HCT116 (cell line): ENCODE data around the gene RPS6KC1. TPM values are rescaled to one million over a fixed set of nuclear protein-coding genes. Genes with fewer than 3 reads are reported as not detected.
"Not testable (repeated sequence)": the region's sequence is repeated elsewhere in the genome, so short reads cannot be mapped to it uniquely, and the experiment has no call there.

Experiments
- ATAC-seq: fragments of 200-7000 bp; cut with Tn5 transposase; 2 replicates; pipeline ENCODE4 v1.9.1; 2020; ENCODE audit warnings: mild to moderate bottlenecking, moderate library complexity
- BruUV-seq: library from RNA; stranded (reverse); fragments of 400-500 nt; replicated peaks from 2 replicates; lab custom pipeline; 2021; lab: Mats Ljungman, UMichigan
- CTCF ChIA-PET: fragments of 300-600 bp; sonication (Branson Sonifier 250); formaldehyde crosslinking; loops from one replicate; lab custom pipeline; 2021; ENCODE audit warnings: antibody characterized with exemption; lab: Charles Lee
- POLR2A ChIA-PET: fragments of 300-600, 350-600 bp; sonication (Branson Sonifier 250); formaldehyde crosslinking; loops from one replicate; lab custom pipeline; 2021; ENCODE audit warnings: antibody characterized with exemption; lab: Charles Lee
- RAD21 ChIA-PET, 2 experiments: fragments of 300-600 bp; sonication (Branson Sonifier 250); formaldehyde crosslinking; loops; one replicate each; lab custom pipeline; 2023; ENCODE audit warnings: low total read pairs in 2 of 2; ENCODE audit not compliant: uncharacterized antibody in 2 of 2, unreplicated experiment in 2 of 2, low non-redundant PET in 1 of 2; lab: Charles Lee
- DNase-seq: peaks from one replicate; pipeline ENCODE4 v3.0.0-alpha.2; 2010; ENCODE audit warnings: low read depth, low spot score
- H2AFZ ChIP-seq: fragments of 200-600 bp; shearing (Covaris generic), sonication (generic); 2 replicates; pipeline ENCODE4 v1.6.1; 2017; ENCODE audit warnings: low read depth, mixed run types, mixed read lengths, antibody characterized with exemption, low read length; ENCODE audit not compliant: poor library complexity, severe bottlenecking
- H3K27ac ChIP-seq: 2 replicates; pipeline ENCODE4 v1.5.1; 2012; ENCODE audit warnings: low read depth, low read length
- H3K27me3 ChIP-seq: fragments of 200-600 bp; sonication (generic); 2 replicates; pipeline ENCODE4 v1.6.1; 2016; ENCODE audit warnings: mixed run types, low read length, mixed read lengths; ENCODE audit not compliant: insufficient read depth
- H3K36me3 ChIP-seq, 2 experiments: fragments of 200-500 bp in 1 of 2; fragments of 200-600 bp in 1 of 2; sonication (Bioruptor generic) in 1 of 2; sonication (generic) in 1 of 2; 2 replicates each; pipeline versions ENCODE4 v1.5.1 to v1.6.1; 2014 to 2016; ENCODE audit warnings: low read length in 2 of 2, inconsistent platforms in 1 of 2, mixed read lengths in 1 of 2, mixed run types in 1 of 2; ENCODE audit not compliant: insufficient read depth in 2 of 2, control insufficient read depth in 1 of 2
- H3K4me1 ChIP-seq, 2 experiments: fragments of 200-600 bp in 1 of 2; sonication (generic) in 1 of 2; 2 replicates each; pipeline versions ENCODE4 v1.5.1 to v1.6.1; 2012 to 2017; ENCODE audit warnings: low read length in 2 of 2, inconsistent platforms in 1 of 2, mild to moderate bottlenecking in 1 of 2, mixed read lengths in 1 of 2, mixed run types in 1 of 2, moderate library complexity in 1 of 2; ENCODE audit not compliant: insufficient read depth in 2 of 2, control insufficient read depth in 1 of 2
- H3K4me2 ChIP-seq: fragments of 200-600 bp; sonication (generic); 2 replicates; pipeline ENCODE4 v1.6.1; 2017; ENCODE audit warnings: mixed run types, low read length, mixed read lengths
- H3K4me3 ChIP-seq, 2 experiments: fragments of 200-600 bp in 1 of 2; sonication (generic) in 1 of 2; replicated peaks in 1 of 2; 2 replicates each; pipeline ENCODE4 v1.5.1; 2011 to 2016; ENCODE audit warnings: low read length in 2 of 2, control low read depth in 1 of 2, low read depth in 1 of 2, mild to moderate bottlenecking in 1 of 2, mixed read lengths in 1 of 2, mixed run types in 1 of 2
- H3K79me2 ChIP-seq: fragments of 200-600 bp; sonication (generic); 2 replicates; pipeline ENCODE4 v1.6.1; 2017; ENCODE audit warnings: mild to moderate bottlenecking, mixed run types, low read length, moderate library complexity, mixed read lengths; ENCODE audit not compliant: insufficient read depth
- H3K9ac ChIP-seq: fragments of 200-600 bp; sonication (generic); 2 replicates; pipeline ENCODE4 v1.6.1; 2016; ENCODE audit warnings: low read length, mixed read lengths
- H3K9me2 ChIP-seq: fragments of 200-600 bp; sonication (generic), shearing (Covaris generic); 2 replicates; pipeline ENCODE4 v1.6.1; 2017; ENCODE audit warnings: mixed run types, mild to moderate bottlenecking, moderate library complexity; ENCODE audit not compliant: insufficient read depth
- H3K9me3 ChIP-seq, 2 experiments: fragments of 200-500 bp in 1 of 2; fragments of 200-600 bp in 1 of 2; sonication (Bioruptor generic) in 1 of 2; sonication (generic) in 1 of 2; 2 replicates each; pipeline ENCODE4 v1.6.1; 2014 to 2017; ENCODE audit warnings: low read length in 2 of 2, mixed read lengths in 2 of 2, inconsistent platforms in 1 of 2, low read depth in 1 of 2, mild to moderate bottlenecking in 1 of 2, mixed run types in 1 of 2, moderate library complexity in 1 of 2; ENCODE audit not compliant: control insufficient read depth in 1 of 2, insufficient read depth in 1 of 2
- H4K20me1 ChIP-seq: fragments of 200-600 bp; sonication (generic), shearing (Covaris generic); 2 replicates; pipeline ENCODE4 v1.6.1; 2017; ENCODE audit warnings: mixed run types, mild to moderate bottlenecking, moderate library complexity; ENCODE audit not compliant: insufficient read depth
- CTCF ChIP-seq, 3 experiments: fragments of 200-600 bp in 1 of 3; sonication (generic) in 1 of 3; IDR thresholded peaks in 2 of 3; conservative IDR thresholded peaks in 1 of 3; 2 replicates each; pipeline ENCODE4 v1.5.1; 2012 to 2017; ENCODE audit warnings: low read depth in 2 of 3, low read length in 2 of 3, antibody characterized with exemption in 1 of 3, borderline replicate concordance in 1 of 3, control low read depth in 1 of 3, mild to moderate bottlenecking in 1 of 3, mixed read lengths in 1 of 3, mixed run types in 1 of 3, moderate library complexity in 1 of 3; ENCODE audit not compliant: insufficient read depth in 1 of 3
- EGR1 ChIP-seq: IDR thresholded peaks from 2 replicates; pipeline ENCODE4 v1.6.1; 2012; ENCODE audit warnings: low read depth
- FOSL1 ChIP-seq: IDR thresholded peaks from 2 replicates; pipeline ENCODE4 v1.6.1; 2012; ENCODE audit warnings: low read depth
- SP1 ChIP-seq: IDR thresholded peaks from 2 replicates; pipeline ENCODE4 v1.6.1; 2012; ENCODE audit warnings: low read depth
- TCF7L2 ChIP-seq: IDR thresholded peaks from 2 replicates; pipeline ENCODE4 v1.7.0; 2011; ENCODE audit warnings: borderline replicate concordance, inconsistent platforms; ENCODE audit not compliant: insufficient read depth, insufficient read length; ENCODE audit errors: extremely low read depth
- YY1 ChIP-seq: IDR thresholded peaks from 2 replicates; pipeline ENCODE4 v1.6.1; 2011; ENCODE audit warnings: low read length, low read depth, moderate library complexity, mild to moderate bottlenecking; ENCODE audit not compliant: insufficient replicate concordance; ENCODE audit errors: extremely low read depth
- ZBTB33 ChIP-seq: IDR thresholded peaks from 2 replicates; pipeline ENCODE4 v1.6.1; 2011; ENCODE audit warnings: mild to moderate bottlenecking, low read length, moderate library complexity; ENCODE audit not compliant: insufficient replicate concordance; ENCODE audit errors: extremely low read depth
- ZNF274 ChIP-seq: fragments of 200-500 bp; sonication (Bioruptor generic); IDR thresholded peaks from 2 replicates; pipeline ENCODE4 v1.6.1; 2014; ENCODE audit warnings: mild to moderate bottlenecking, low read depth, low read length, inconsistent platforms
- intact Hi-C: fragments of 100-400 bp; cut with micrococcal nuclease; formaldehyde crosslinking; loops from 2 replicates; pipeline ENCODE4 v1.10.0; 2022
- total RNA-seq: library from RNA; stranded (reverse); gene quantifications from one replicate; pipeline ENCODE4 v1.2.1, GENCODE V29; 2021; ENCODE audit not compliant: unreplicated experiment

RPS6KC1 gene
- total RNA-seq, 1 experiment from 2014 or later = 15.9 TPM

GRCh38 chr1:213117699-213118180, 66.7 kb downstream of the RPS6KC1 start:
- ATAC-seq (peak; percentile 84), DNase-seq (peak; percentile 23)
- H3K9me2 ChIP-seq, H3K27me3 ChIP-seq, H2AFZ ChIP-seq, H3K9me3 ChIP-seq, intact Hi-C loops, RAD21 ChIA-PET, H4K20me1 ChIP-seq, BruUV-seq, H3K36me3 ChIP-seq, H3K79me2 ChIP-seq, POLR2A ChIA-PET, CTCF ChIA-PET: not testable (repeated sequence)
- Histone ChIP-seq H3K27ac (peak overlapping the region; percentile 40; the same call in 1 of the 2 replicates), H3K4me3 (peak overlapping the region in 1 of 2 experiments; percentile 2; a peak in 1 of 4 replicates), H3K4me1 (peaks cover 40 to 41% of the 10 kb centered on the region in 2 experiments), H3K9ac (0 out of 2 replicates have a peak overlapping the region, but pooled peaks have one; percentile 3), H3K4me2 (peak overlapping the region; percentile 45)
- peak; percentile 14; the same call in 1 of the 2 replicates for TF ChIP-seq SP1
- TF ChIP-seq FOSL1 = peak; percentile 37

GRCh38 chr1:213119794-213120193, 68.8 kb downstream of the RPS6KC1 start:
- Histone ChIP-seq H2AFZ (no peak overlapping the region), H3K27me3 (no peaks in the 10 kb centered on the region), H4K20me1 (no peaks in the 10 kb centered on the region), H3K4me2 (peak overlapping the region; percentile 35), H3K36me3 (no peaks in the 10 kb centered on the region), H3K9me2 (no peaks in the 10 kb centered on the region), H3K4me1 (peaks cover 58 to 62% of the 10 kb centered on the region in 2 experiments), H3K27ac (peak overlapping the region; percentile 54; the same call in 1 of the 2 replicates), H3K79me2 (no peaks in the 10 kb centered on the region), H3K9ac (no peak overlapping the region), H3K9me3 (no peaks in the 10 kb centered on the region), H3K4me3 (no peak overlapping the region)
- ChIA-PET POLR2A (no interaction called here), RAD21 (no interaction called here), CTCF (interaction anchor here (1.4 kb wide), 1 partner anchor 1003 kb away, joined by 3 read pairs; no protein-coding TSS in a partner anchor)
- no peak for ATAC-seq
- TF ChIP-seq ZNF274 (no peak), ZBTB33 (no peak), EGR1 (no peak), TCF7L2 (no peak), YY1 (no peak), CTCF (IDR thresholded peaks at IDR 0.05 in 2 of 3, conservative IDR thresholded peaks at IDR 0.05 in 1 of 3; ENCODE audit: borderline replicate concordance in 1 of 3, insufficient read depth in 1 of 3, low read depth in 2 of 3, low read length in 2 of 3) (no peak)
- BruUV-seq = no TSS peak
- DNase-seq = no peak
- intact Hi-C loops = loop anchor here (5.0 to 10.0 kb wide), 4 partner anchors 315 to 1208 kb away; partner anchors contain the start of gene SMYD2
